GDM1 (cell line): ENCODE results near the gene MAP2.

Experiments used
- DNase-seq: peaks from one replicate; lab custom pipeline; 2025; lab: John Stamatoyannopoulos, UW

Gene MAP2

DNA sequence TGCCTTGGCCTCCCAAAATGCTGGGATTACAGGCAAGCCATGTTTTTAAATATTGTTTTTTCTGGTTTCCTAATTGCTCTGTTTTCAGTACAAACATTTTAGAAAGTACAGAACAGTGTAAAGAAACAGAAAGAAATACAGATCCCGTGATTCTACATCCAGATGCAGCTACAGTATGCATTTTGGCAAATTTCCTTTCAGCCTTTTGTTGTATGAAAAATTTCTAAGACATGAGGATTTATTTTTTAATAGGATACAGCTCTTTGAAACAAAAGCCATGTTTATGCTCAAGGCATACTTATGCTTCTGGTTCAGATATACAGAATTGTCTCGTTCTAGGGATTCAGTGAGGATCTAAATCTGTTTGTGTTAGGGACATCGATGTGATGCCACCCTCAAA lies 109.5 kb downstream of the MAP2 start:
- DNase-seq, result no peak

DNA sequence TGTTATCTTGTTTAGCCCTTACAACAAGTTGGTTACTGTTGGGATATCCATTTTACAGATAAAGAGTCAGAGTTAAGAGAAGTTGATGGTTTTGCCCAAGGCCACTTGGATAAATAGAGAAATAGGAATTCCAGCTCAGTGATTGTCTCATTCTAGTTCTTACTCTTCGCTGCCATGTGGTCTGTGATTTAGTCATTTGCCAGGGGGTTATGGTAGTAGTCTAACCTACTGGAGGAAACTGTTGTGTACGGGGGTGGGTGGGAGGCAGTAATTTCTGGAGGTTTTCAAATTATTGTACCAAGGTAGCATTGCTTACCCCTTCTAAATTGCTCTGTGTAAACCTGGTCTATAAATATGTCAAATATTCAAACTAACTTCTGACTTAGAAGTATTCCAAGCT lies 110.4 kb downstream of the MAP2 start:
- no peak for DNase-seq

DNA sequence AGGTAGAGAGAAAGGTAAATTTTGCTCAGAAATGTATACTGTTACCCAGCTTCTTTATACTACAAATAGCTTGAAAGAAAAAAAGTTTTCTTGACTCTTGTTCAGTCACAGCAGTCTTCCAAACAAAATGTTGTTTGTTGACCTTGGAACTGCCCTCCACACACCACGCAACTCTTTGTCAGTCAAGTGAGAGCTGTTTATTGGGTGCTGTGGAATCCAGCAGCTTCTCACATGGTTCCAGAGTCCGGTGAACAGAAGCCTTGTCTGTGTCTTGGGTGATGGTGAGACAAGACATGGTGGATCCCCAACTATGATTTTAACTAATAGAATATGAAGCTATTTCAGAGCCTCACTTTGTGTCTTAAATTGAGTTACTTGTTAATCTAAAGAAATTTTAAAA lies 112.5 kb downstream of the MAP2 start:
- no peak for DNase-seq

DNA sequence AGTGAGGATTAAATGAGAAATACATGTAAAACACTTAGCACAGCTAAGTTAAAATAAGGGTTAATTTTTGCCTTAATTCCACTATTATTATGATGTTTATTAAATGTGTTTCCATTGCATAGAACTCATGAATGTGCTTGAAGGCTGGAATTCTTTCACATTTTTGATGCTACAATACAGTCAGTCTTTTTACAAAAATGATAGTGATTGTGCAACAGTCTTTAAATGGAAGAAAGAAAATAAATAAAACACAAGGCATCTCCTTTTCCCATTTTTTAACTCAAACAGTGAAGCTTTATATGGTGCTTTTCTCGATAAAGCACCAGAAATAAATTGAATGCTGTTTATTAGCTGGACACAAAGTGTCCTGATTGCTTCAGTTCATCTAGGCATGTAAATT lies 123.9 kb downstream of the MAP2 start:
- no peak for DNase-seq

DNA sequence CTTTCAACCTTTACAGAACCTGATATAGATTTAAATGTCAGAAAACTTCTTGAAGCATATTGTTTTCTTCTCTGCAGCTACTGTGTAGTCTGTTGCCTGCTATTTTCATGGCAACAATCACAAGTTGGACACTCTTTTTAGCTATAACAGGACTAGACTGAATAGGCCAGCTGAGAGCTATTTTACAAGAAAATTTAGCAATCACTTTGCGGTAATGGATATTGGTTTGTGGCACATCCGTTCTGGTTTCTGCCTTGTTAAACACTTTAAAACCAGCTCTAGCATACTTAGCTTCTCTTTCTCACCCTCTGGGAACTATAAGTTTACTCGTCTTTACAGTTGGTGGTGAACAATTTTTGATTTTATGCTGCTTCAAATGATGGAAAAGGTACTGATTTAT lies 125.7 kb downstream of the MAP2 start:
- DNase-seq, result no peak

DNA sequence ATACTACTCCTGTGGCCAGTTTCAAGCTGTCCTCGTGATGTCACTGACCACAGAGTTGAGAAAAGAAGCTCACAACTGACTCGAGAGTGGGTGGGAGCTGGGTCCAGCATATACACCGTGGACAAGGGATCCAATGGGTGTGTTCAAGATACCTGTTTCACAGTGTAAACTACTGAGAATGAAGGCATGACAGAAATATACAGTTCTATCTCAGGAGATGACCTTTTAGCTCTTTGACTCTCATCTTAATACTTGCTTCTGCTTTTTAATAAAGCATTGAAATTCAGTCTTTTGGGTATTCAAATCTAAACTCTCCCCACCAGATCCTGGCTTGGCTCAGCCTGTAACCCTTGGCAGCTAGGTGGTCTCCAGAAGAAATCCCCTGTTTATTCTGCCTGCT lies 130.1 kb downstream of the MAP2 start:
- DNase-seq, result no peak

DNA sequence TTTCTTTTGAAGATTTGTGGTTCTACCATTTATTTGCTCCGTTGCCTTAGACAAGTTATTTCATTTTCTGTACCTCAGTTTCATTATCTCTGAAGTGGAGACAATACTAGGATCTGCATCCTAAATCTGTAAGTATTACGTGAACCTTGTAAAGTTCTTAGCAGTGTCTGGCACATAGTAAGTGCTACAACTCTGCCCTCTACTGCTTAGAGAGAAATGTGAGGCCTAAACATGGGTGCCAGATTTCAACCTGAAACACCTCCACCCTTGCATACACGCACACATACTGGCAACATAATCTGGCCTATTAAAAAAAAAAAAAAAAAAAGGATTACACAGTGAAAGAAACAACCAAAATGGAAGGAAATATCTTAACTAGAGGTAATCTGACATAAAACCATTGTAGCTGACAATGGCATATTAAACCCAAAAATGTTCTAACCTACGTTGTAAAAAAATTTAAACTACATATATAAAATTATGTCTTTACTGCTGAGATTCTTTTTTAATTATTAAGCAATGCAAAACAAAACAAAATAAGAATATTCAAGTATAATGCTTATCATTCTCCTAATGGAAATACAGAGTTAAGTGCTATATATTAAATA lies 132.6 kb downstream of the MAP2 start:
- no peak for DNase-seq

DNA sequence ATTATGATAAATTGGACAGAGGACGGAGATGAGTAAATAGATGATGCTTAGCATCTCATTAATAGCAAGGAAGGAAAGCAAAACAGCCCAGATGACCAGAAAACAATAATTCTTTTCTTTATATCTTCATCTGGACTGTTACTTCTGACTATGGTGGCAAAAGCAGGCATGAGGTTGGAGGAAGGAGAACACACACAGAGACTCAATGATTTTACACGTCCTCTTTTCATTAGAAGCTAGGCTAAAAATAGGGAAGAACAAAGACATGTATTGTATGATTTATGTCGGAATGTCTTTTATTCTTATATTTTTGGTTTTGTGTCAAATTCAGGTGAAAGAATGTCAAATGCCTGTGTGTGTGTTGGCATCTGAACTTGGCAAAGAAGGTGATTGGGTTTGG lies 137.1 kb downstream of the MAP2 start:
- DNase-seq, result no peak

DNA sequence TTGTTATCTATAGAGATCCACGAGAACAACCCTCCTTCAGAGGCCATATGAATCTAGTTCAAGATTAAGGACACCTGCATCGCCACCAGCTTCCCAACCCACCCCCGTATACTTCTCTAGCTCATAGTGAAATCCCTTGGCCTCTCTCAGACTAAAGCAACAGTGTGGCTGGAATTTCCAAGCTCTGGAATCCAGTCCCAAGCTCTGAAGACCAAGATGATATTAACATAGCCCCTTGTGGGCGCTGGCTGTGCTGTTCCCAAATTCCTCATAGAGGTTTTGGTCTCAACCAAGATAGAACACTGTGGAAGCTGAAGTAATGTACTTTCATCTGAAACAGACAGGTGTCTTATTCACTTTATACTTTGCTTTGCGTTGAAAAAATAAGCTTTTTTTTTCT lies 139.6 kb downstream of the MAP2 start:
- DNase-seq, result no peak

DNA sequence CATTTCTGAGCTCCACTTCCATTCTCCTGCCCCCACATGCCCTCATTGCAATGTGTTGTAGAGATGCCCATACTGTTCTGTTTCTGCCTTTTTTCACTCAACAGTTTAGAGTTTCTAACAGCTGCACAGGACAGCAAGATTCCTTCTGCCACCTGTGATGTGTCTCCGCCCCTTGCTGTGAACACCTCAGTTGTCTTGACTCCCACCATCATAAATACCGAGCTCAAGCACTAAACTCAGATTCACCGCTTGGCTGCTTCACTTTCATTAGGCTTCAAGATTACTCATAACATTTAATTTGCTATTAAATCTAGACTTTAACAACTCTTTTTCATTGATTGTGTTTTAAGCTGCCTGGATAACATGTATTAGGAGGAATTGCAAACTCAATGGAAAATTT lies 141.0 kb downstream of the MAP2 start:
- no peak for DNase-seq

DNA sequence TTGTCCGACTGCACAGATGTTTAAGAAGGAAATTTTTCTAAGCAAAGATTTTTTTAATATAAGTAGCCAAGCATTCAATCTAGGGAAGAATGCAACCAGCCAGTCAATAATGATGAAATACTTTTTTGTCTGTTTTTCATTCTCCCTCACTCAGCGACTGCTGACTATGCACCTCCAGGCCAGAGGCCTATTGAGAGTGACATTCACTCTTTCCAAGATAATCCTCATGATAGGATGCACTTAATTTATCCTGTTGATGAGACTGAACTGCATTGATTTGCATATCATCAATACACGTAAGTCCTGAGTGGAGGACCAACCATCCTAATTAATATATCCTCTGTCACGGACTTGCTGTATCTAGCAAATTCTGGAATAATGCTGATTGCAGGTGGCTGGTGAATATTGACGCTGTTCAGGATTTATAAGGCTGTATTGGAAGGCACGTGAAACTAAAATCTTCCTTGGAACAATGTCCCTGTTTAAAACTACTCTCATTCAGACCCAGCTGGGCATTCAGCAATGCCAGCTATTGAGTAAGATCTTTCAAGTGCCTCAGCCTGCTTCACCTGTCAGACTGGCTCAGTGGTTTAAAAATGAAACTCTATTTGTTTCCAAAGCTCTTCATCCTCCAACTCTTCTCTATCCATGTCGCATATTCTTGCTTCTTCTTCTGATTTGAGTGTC lies 142.2 kb downstream of the MAP2 start:
- no peak for DNase-seq

DNA sequence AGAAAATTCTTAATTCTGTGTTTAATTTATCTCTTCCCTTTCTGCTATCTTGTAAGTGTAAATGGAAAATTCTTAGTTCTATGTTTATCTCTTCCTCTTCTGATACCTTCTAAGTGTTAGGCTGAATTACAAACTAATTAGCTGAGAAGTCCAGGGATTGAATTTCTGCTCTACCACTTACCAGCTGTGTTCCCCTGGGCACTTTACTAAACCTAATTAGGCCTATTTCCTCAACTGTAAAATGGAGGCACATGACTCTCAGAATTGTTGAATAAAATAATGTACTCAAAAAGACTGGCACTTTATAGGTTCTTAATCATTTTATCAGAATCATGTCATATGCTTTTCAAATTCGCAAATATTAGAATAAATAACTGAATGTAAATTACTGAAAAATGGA lies 146.3 kb downstream of the MAP2 start:
- no peak for DNase-seq

DNA sequence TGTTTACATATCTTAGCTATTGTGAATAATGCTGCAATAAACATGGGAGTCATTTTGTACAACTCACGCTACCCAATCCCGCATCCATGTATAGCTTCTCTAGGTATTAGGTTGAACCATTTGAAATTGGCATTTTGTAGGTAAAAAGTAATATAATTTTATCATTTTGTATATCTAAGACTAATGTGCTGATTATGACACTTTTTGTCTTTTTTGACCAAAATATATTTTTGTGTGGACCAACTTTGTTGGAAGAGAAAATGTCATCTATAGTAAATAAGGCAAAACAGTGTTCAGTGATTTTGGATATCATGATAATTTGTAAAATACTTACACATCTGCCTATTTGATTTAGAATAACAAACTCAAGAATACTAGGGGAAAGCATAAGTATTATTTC lies 150.7 kb downstream of the MAP2 start:
- DNase-seq, result no peak

DNA sequence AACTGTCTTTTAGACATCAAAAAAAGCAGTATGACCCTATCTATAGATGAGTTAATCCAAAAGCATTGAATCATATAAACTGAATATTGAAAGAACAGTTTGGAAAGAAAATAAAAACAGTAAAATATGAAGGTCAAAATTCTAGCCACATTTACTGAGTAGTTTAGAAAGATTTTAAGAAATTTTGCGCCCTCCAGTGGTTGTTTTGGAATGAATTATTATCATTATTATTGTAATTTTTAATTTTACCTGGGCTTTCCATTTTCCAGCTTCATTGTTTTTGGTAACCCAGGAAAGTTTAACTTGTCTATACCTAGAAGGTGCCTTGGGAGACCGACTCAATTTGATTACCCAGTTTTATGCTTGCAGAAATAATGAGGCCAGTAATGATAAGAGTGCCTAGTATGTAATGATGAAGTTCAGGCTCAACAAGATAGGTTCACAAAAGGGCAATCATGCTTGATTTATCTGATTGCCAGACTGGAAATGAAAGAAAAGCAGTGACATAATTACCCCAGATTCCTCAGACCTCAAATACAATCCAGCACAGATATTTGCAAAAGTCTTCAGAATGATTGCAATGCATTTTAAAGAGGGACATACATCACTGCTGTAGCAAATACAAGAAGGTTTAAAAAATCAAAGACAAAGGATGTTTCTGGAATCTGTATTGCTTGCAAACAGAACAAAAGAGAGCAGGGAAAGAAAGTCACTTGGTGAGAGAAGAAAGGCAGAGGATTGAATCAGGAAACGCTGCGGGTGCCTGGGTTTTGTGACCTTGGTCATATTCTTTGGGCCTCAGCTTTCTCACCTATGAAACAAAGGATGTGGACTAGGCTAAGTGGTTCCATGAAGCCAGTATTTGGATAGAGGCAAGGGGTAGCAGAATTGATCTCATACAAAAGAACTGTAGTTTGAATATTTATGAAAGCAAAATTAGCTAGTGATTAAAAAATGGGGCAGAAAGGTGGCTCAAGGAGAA lies 153.8 kb downstream of the MAP2 start:
- DNase-seq, result no peak

DNA sequence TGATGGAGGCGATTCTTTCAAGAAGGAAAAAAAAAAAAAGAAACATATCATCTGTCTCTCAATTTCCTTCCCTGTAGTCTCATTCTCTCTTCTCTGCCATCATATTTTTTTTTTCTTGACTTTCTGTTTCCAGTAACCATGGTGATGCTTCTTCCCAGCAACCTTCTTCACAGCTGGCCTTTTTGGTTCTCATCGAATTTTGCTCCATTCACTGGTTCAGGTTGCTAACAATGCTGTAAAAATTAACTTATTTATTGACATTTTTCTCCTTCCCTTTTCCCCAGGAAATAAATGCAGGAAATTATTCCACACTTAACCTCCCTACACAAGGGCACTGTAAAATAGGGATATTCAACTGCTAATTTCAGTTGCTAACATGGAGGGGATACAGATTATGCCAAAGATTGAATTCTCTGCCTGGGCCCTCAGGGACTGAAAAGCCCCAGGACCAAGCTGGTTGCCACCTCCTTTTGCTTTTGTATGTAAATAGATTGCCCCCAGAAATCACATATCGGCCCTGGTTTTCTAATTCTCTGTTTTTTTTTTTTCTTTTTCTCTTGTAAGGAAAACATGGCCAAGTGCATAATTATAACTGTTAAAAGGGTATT lies 154.7 kb downstream of the MAP2 start:
- no peak for DNase-seq

DNA sequence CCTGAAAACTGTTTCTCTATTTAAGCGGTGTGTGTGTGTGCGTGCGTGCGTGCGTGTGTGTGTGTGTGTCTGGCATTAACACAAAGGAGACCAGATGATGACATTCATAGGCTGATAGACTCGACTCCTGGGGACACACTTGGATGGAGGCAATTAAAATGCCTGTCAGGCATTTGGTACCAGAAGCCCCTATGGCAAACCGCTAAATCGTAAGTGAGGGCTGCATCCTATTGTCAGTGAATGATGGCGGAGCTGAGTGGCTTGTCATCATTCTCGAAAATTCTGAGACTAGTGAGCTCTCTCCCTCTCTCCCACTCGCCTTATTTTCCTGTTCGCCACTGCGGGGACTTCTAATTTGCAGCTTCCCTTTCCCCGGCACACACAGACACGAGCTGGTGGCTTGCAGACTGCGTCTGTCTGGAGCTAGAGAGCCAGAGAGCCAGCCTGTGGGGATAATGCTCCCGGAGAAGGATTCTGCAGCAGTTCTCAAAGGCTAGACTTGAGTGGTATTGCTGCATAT lies 155.4 kb downstream of the MAP2 start:
- DNase-seq, result peak; percentile 7

DNA sequence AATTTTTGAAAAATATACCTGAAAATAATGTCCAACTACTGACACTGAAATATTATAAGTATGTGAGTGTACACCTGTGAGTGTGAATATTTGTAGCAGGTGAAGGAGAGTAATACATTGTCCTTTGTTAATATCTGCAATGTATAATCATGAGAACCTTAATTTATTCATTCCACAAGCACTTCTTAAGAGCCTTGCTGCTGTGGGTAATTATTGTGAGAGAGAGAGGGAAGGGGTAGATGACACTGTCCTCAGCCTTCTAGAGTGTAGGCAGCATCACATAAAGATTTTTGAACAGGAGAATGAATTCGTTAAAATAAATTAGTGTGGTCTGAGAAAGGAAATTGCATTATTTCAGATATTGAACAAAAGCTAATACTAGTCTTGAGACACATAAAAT lies 157.2 kb downstream of the MAP2 start:
- no peak for DNase-seq

DNA sequence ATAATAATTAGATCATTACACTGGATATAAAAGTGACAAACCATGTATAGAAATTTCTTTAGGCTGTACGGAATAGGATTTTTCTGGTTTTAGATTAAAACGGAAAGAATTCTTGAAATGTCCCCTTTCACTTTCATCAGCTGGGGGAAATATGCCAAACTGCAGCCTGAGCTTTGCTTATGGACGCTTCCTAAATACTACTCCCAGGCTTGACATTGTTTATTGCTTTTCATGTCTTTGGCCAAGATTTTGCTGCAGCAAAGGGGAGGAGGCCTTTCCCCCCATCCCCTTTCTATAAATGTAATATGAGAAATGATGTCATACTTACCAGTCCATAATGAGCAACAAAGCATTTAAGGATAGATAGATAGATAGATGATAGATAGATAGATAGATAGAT lies 158.4 kb downstream of the MAP2 start:
- DNase-seq, result no peak

DNA sequence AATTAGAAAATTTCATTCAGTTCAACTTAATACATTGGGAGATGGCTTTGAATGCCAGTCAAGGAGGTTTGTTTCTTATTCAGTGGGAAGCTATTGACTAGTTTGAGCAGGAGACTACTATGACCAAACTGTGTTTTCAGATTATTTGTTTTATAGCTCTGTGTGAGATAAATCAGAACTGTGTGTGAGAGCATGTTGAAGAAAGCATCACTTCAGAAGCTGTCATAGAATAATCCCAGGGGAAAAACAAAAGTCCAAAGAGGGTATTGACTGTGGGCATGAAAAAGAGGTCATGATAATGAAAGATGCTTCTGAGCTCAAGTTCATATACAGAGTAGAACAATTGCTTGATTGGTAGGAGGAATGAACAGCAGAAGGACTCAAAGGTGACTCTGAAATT lies 160.6 kb downstream of the MAP2 start:
- DNase-seq, result no peak

DNA sequence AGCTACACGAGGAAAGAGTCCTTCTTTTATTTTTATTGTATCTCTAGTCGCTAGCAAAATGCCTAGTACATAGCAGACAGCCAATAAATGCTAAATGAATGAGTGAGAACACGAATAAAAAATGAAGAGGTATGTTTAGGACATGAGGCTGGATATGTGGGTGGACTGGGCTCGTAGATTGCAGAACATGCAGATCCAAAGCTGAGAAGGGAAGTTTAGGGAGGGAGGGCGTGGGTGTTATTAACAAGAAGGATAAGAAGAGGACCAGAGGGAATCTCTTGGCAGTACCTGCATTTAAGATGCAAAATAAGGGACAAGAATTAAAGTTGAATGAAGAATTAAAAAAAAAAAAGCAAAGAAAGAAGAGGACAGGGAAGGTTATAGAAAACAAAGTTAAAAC lies 161.1 kb downstream of the MAP2 start:
- no peak for DNase-seq

DNA sequence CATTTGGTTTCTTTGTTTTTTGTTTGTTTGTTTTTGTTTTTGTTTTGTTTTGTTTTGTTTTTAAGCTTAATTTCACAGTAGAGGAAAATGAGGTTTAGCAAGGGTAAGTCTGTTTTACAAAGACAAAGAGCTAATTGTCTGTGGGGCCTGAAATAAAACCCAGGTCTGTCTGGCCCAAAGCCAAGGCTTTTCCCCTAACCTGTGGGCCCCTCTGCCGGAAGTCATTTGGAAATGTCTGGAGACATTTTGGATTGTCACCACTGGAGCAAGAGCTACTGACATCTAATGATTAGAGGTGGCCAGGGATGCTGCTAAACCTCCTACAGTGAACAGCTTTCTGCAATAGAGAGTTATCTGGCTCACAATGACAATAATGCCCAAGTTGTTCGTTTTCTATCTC lies 167.2 kb downstream of the MAP2 start:
- DNase-seq, result no peak

DNA sequence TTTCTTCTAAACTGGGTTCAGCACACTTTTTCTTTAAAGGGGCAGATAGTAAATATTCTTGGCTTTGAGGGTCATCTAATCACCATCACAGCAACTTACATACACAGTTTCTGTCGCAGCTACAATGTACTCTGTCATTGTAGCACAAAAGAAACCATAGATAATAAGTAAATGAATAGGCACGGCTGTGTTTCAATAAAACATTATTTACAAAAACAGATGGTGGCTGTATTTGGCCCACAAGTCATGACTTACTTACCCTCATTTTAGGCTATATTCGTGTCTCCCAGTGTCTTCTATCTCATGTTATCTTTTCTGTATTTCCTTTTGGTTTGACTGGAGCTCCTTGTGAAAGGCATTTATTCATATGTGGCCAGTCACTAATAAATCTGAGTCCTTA lies 168.3 kb downstream of the MAP2 start:
- no peak for DNase-seq
